NOMO-1 treated with dmso at 0.1 percent for 144 hours (cell line): ENCODE results near the gene THEMIS2.
A peak's percentile ranks its signal among the peaks of the same experiment; 100 is the strongest.

Experiments used
- DNase-seq: peaks from one replicate; lab custom pipeline; 2025; ENCODE audit not compliant: unreplicated experiment; lab: John Stamatoyannopoulos, UW

THEMIS2 gene

GRCh38 chr1:27885114-27885528 lies 12.8 kb downstream of the THEMIS2 start:
- peak; percentile 82 for DNase-seq

GRCh38 chr1:27885621-27886352 lies 13.4 kb downstream of the THEMIS2 start:
- peak; percentile 89 for DNase-seq

GRCh38 chr1:27886353-27886679 lies 14.0 kb downstream of the THEMIS2 start:
- no peak for DNase-seq

- no peak for DNase-seq
Measured at GRCh38 chr1:27886744-27887143, 14.4 kb downstream of the THEMIS2 start.

GRCh38 chr1:27887215-27888021 lies 15.1 kb downstream of the THEMIS2 start:
- peak; percentile 82 for DNase-seq

- DNase-seq = no peak
Measured at GRCh38 chr1:27889506-27889905, 17.2 kb downstream of the THEMIS2 start.

GRCh38 chr1:27891196-27891889 lies 19.0 kb downstream of the THEMIS2 start:
- peak; percentile 46 for DNase-seq

GRCh38 chr1:27894521-27894920 lies 22.2 kb downstream of the THEMIS2 start:
- DNase-seq = no peak

- DNase-seq = no peak
Measured at GRCh38 chr1:27906759-27907158, 34.4 kb downstream of the THEMIS2 start.

GRCh38 chr1:27912429-27912828 lies 40.1 kb downstream of the THEMIS2 start:
- DNase-seq = no peak

GRCh38 chr1:27915082-27915575 lies 42.8 kb downstream of the THEMIS2 start:
- DNase-seq = no peak

GRCh38 chr1:27922272-27922671 lies 49.9 kb downstream of the THEMIS2 start:
- no peak for DNase-seq

- no peak for DNase-seq
Measured at GRCh38 chr1:27928216-27928954, 56.0 kb downstream of the THEMIS2 start.

- DNase-seq = no peak
Measured at GRCh38 chr1:27931184-27931583, 58.8 kb downstream of the THEMIS2 start.

GRCh38 chr1:27931759-27932158 lies 59.4 kb downstream of the THEMIS2 start:
- DNase-seq = peak; percentile 82

- no peak for DNase-seq
Measured at GRCh38 chr1:27934818-27935549, 62.6 kb downstream of the THEMIS2 start, which contains the start of gene SMPDL3B. SMPDL3B (plus strand) TSS chr1:27935000; CDS start chr1:27935184, 184 bp downstream.

GRCh38 chr1:27935721-27936120 lies 63.4 kb downstream of the THEMIS2 start:
- DNase-seq = no peak
